LNCaP clone FGC (cell line): Measurements from ENCODE around the gene MYO7A.
A peak's percentile ranks its signal among the peaks of the same experiment; 100 is the strongest.

Experiments
- DNase-seq: peaks from one replicate; pipeline ENCODE4 v3.0.0-alpha.2; 2011; ENCODE audit warnings: low read depth
- H3K4me3 ChIP-seq: 2 replicates; pipeline ENCODE4 v1.5.1; 2011; ENCODE audit warnings: mild to moderate bottlenecking, low read depth, low read length, control low read depth
- TF ChIP-seq, protein P1 (sequence below): IDR thresholded peaks from 2 replicates; pipeline ENCODE4 v1.5.1; 2012; ENCODE audit warnings: mild to moderate bottlenecking; ENCODE audit not compliant: control insufficient read depth, insufficient read depth; ENCODE audit errors: extremely low read depth

The MYO7A gene

DNA sequence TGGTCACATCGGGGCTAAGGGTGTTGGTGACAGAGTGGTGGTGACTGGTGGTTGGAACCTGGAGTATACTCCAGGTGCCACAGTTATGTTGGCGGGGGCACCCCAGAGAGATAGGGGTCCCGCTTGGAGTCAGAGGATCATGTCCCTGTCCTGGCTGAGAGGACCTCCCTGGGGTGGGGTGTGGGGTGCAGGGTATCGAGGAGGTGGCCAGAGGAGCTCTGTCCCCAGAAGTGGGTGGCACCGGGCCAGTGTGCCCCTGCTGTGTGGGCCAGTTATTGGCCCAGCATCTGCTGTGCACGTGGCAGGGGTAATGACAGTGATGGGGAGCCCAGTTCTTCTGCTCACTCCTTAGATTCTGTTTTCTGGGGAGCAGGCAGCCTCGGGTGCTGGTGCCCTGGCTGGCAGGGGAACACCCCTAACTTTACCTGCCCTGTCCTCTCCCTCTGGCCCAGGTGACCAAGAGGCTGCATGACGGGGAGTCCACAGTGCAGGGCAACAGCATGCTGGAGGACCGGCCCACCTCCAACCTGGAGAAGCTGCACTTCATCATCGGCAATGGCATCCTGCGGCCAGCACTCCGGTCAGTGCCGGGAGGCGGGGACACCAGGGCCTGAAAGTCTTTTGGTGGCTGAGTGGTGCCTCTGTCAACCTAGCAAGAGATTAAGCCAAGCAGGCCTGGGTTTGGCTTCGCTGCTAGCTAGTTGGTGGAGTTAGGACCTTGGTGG, 56.3 kb downstream of the MYO7A start:
- DNase-seq: no peak
- H3K4me3 ChIP-seq: no peak overlapping the region
- TF ChIP-seq, protein P1, sequence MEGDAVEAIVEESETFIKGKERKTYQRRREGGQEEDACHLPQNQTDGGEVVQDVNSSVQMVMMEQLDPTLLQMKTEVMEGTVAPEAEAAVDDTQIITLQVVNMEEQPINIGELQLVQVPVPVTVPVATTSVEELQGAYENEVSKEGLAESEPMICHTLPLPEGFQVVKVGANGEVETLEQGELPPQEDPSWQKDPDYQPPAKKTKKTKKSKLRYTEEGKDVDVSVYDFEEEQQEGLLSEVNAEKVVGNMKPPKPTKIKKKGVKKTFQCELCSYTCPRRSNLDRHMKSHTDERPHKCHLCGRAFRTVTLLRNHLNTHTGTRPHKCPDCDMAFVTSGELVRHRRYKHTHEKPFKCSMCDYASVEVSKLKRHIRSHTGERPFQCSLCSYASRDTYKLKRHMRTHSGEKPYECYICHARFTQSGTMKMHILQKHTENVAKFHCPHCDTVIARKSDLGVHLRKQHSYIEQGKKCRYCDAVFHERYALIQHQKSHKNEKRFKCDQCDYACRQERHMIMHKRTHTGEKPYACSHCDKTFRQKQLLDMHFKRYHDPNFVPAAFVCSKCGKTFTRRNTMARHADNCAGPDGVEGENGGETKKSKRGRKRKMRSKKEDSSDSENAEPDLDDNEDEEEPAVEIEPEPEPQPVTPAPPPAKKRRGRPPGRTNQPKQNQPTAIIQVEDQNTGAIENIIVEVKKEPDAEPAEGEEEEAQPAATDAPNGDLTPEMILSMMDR: no peak

GRCh38 chr11:77186302-77186701, 58.3 kb downstream of the MYO7A start:
- TF ChIP-seq, protein P1: no peak
- no peak for DNase-seq
- no peak overlapping the region for H3K4me3 ChIP-seq

DNA sequence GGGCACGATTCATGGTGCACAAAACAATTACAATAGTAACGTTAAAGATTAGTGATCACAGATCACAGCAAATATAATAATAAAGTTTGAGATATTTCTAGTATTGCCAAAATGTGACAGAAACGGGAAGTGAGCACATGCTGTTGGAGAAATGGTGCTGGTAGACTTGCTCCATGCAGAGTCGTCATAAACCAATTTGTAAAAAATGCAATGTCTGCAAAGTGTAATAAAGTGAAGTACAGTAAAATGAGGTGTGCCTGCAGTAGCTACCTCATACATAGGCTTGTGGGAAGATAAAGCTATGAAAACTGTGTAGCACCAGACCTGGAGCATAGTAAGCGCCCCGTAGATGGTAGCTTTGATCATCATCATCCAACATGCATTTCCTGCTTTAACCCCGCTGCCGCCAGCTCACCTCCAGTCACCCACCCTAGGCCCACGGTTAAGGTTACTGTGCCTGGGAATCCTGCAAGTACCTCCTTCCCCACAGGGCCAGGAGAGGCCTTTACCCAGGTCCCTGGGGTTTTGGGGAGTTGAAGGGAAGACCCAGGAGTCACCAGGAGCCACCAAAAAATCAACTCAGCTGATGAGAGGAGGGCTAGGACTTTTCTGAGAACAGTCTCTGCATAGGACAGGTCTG, 59.2 kb downstream of the MYO7A start:
- DNase-seq: no peak
- TF ChIP-seq, protein P1: no peak
- no peak overlapping the region for H3K4me3 ChIP-seq

GRCh38 chr11:77187776-77188632, 60.0 kb downstream of the MYO7A start:
- TF ChIP-seq, protein P1: peak; percentile 96
- no peak overlapping the region for H3K4me3 ChIP-seq
- DNase-seq: peak; percentile 37

GRCh38 chr11:77188633-77189491, 60.8 kb downstream of the MYO7A start:
- TF ChIP-seq, protein P1: no peak
- H3K4me3 ChIP-seq: no peak overlapping the region
- DNase-seq: no peak

DNA sequence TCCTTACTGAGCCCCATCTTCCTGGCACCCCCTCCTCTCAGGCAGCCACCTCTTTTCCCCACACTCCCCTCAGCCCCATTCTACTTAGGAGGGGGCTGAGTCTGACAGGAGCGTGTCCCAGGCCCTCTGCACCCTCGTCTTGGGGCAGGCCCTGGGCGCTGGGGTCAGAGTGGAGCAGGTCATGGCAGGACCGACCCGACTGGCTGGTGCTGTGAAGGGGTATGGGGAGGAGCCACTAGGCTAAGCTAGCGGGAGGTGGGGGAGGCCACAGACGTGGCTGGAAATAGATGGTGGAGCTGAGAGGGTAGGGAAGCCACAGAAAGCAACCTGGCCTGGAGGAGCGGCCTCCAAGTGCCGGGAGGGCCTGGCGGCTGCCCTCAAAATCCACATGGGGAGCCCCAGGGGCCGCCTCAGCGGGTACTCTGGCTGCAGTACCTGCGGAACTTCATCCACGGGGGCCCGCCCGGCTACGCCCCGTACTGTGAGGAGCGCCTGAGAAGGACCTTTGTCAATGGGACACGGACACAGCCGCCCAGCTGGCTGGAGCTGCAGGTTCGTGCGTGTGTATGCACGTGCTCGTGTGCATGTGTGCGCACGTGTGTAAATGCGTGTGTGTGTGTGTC, 61.7 kb downstream of the MYO7A start:
- TF ChIP-seq, protein P1: no peak
- no peak for DNase-seq
- no peak overlapping the region for H3K4me3 ChIP-seq
